Endothelial cell of umbilical vein (primary cell): ENCODE measurements around the gene KRT74.

Source experiments
- CTCF ChIP-seq, 2 donors: IDR thresholded peaks; 1 replicate in 1 of 2; 2 replicates in 1 of 2; pipeline ENCODE4 v1.5.1; 2011; ENCODE audit warnings: low read length in 2 of 2, mild to moderate bottlenecking in 2 of 2, moderate library complexity in 2 of 2, control low read depth in 1 of 2, inconsistent platforms in 1 of 2, low read depth in 1 of 2; ENCODE audit not compliant: insufficient read depth in 1 of 2; ENCODE audit errors: extremely low read depth in 1 of 2
- EZH2 ChIP-seq: IDR thresholded peaks from 2 replicates; pipeline ENCODE4 v1.6.1; 2012; ENCODE audit warnings: borderline replicate concordance, low read depth, mild to moderate bottlenecking, moderate library complexity, low read length, inconsistent platforms; ENCODE audit not compliant: severe bottlenecking
- GATA2 ChIP-seq: IDR thresholded peaks from 2 replicates; pipeline ENCODE4 v1.7.0; 2011; ENCODE audit warnings: low read depth, mild to moderate bottlenecking, moderate library complexity, mixed read lengths, low read length; ENCODE audit not compliant: insufficient read length, insufficient read depth
- MAX ChIP-seq: IDR thresholded peaks from 2 replicates; pipeline ENCODE4 v1.6.1; 2011; ENCODE audit not compliant: insufficient read depth, insufficient read length
- POLR2A ChIP-seq: IDR thresholded peaks from 2 replicates; pipeline ENCODE4 v1.6.1; 2012; ENCODE audit warnings: low read depth, mild to moderate bottlenecking, control low read depth, low read length
- POLR2AphosphoS5 ChIP-seq: IDR thresholded peaks from 2 replicates; pipeline ENCODE4 v1.6.1; 2012; ENCODE audit warnings: low read depth, mild to moderate bottlenecking, control low read depth, low read length, moderate library complexity; ENCODE audit not compliant: insufficient read depth

DNA sequence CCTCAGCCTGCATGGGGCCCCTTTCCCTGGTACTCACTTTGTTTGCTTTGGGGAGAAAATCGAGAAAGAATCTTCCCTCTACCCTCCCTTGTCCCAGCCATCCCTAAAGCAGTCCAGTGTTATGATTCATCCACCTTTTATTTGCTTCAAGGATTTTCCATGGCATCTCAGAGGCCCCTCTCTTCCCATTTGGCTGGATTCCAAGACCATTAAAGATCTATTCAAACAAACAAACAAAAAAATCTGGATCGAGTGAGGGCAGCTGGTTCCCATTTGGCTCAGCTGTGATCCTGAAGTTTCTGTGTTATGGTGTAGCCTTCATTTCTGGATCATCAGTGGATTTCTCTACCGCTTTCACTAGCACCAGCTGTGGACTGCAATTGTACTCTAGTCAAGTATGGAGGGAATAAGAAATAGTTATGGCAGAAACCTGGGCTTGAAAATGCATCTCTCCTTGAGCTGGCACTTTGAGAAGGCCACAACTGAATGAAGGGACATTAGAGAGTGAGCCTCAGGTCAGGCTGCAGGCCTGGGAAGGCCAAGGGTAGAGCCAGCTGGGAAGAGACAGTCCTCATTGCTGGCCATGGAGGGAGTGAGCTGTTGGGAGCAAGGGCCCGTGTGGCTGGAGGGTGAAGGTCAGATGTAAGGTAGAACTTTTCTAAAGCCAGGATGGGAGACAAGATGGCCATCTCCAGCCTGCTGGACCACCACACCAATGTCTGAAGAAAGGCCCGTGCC is 34.4 kb downstream of the KRT74 start:
- TF ChIP-seq CTCF (IDR thresholded peaks at IDR 0.05; ENCODE audit: extremely low read depth in 1 of 2, insufficient read depth in 1 of 2, low read depth in 1 of 2, low read length in 2 of 2) (no peak), GATA2 (no peak), EZH2 (no peak), POLR2AphosphoS5 (no peak), MAX (no peak), POLR2A (no peak)
